Measurements from ENCODE around the gene ACOT8. TPM values are rescaled to one million over a fixed set of nuclear protein-coding genes. Genes with fewer than 3 reads are reported as not detected.

ACOT8 gene
- total RNA-seq, 1 experiment from 2014 or later: 19.5 TPM

GRCh38 chr20:45796337-45797065, 60.7 kb downstream of the ACOT8 start:
- H3K36me3 Mint-ChIP-seq (ENCODE audit: insufficient read depth, unreplicated experiment): peaks cover 57% of the 10 kb centered on the region
- no peak overlapping the region for H3K4me3 Mint-ChIP-seq (ENCODE audit: unreplicated experiment)
- DNase-seq (ENCODE audit: unreplicated experiment): no peak
- intact Hi-C loops (cut with micrococcal nuclease): loop anchor here (10.0 kb wide), 1 partner anchor 138 kb away; the partner anchor contains the start of gene PCIF1
- BruUV-seq (replicated peaks): no TSS peak
- CTCF ChIA-PET: interaction anchor here (0.6 to 2.0 kb wide), 5 partner anchors 10 to 167 kb away, joined by 3 to 10 read pairs (median 4); partner anchors contain the start of gene WFDC10A
- POLR2A ChIA-PET: interaction anchor here (0.5 to 1.9 kb wide), 6 partner anchors 9 to 783 kb away, joined by 3 to 6 read pairs (median 4); partner anchors contain the start of gene ZSWIM1
- H3K27me3 Mint-ChIP-seq (ENCODE audit: insufficient read depth, unreplicated experiment): no peaks in the 10 kb centered on the region
- no peak overlapping the region for H3K27ac Mint-ChIP-seq (ENCODE audit: low read depth, unreplicated experiment)
- TF ChIP-seq CTCF (IDR thresholded peaks at IDR 0.05; ENCODE audit: unreplicated experiment): no peak
- no peaks in the 10 kb centered on the region for H3K9me3 Mint-ChIP-seq (ENCODE audit: unreplicated experiment)
- H3K4me1 Mint-ChIP-seq (ENCODE audit: insufficient read depth, unreplicated experiment): peaks cover 14% of the 10 kb centered on the region

- POLR2A ChIA-PET: interaction anchor here (0.6 to 5.9 kb wide), 21 partner anchors 8 to 800 kb away, joined by 3 to 91 read pairs (median 4); partner anchors contain the start of genes CTSA, NEURL2, PCIF1 and SYS1
- CTCF ChIA-PET: interaction anchor here (1.1 kb wide), 3 partner anchors 8 to 21 kb away, joined by 4 to 5 read pairs (median 4); no protein-coding TSS in a partner anchor
- DNase-seq (ENCODE audit: unreplicated experiment): no peak
- Mint-ChIP-seq H3K9me3 (ENCODE audit: unreplicated experiment) (no peaks in the 10 kb centered on the region), H3K36me3 (ENCODE audit: insufficient read depth, unreplicated experiment) (peaks cover 45% of the 10 kb centered on the region), H3K4me1 (ENCODE audit: insufficient read depth, unreplicated experiment) (peaks cover 10% of the 10 kb centered on the region), H3K4me3 (ENCODE audit: unreplicated experiment) (peak overlapping the region; percentile 88), H3K27ac (ENCODE audit: low read depth, unreplicated experiment) (peak overlapping the region; percentile 99), H3K27me3 (ENCODE audit: insufficient read depth, unreplicated experiment) (no peaks in the 10 kb centered on the region)
- TSS peak; percentile 61 for BruUV-seq (replicated peaks)
- intact Hi-C loops (cut with micrococcal nuclease): loop anchor here (10.0 kb wide), 1 partner anchor 142 kb away; the partner anchor contains the start of gene PCIF1
- TF ChIP-seq CTCF (IDR thresholded peaks at IDR 0.05; ENCODE audit: unreplicated experiment): no peak
Measured at GRCh38 chr20:45792317-45793118, 64.7 kb downstream of the ACOT8 start.

Other genes starting within 250 kb of the ACOT8 start
- not detected in 2 replicates for gene WFDC10A, start 227.7 kb downstream of the ACOT8 start, total RNA-seq (2022)
- not detected in 2 replicates for gene WFDC9, start 226.1 kb downstream of the ACOT8 start, total RNA-seq (2022)
- not detected in 2 replicates for gene WFDC11, start 187.2 kb downstream of the ACOT8 start, total RNA-seq (2022)
- gene WFDC13, start 155.4 kb downstream of the ACOT8 start, total RNA-seq (2022): not detected in 2 replicates
- gene WFDC10B, start 152.4 kb downstream of the ACOT8 start, total RNA-seq (2022): not detected in 2 replicates
- not detected in 2 replicates for gene SPINT4, start 135.0 kb downstream of the ACOT8 start, total RNA-seq (2022)
- gene WFDC3, start 65.5 kb downstream of the ACOT8 start, total RNA-seq (2022): 0.91 TPM in 1 of 2 replicates, not detected in the other
- gene DNTTIP1, start 65.4 kb downstream of the ACOT8 start, total RNA-seq (2022): 41.6 and 51.6 TPM in 2 replicates
- gene UBE2C, start 44.7 kb downstream of the ACOT8 start, total RNA-seq (2022): 98.4 and 107 TPM in 2 replicates
- gene TNNC2, start 30.1 kb downstream of the ACOT8 start, total RNA-seq (2022): 0.79 TPM in 1 of 2 replicates, not detected in the other
- gene SNX21, start 23.6 kb downstream of the ACOT8 start, total RNA-seq (2022): 8.5 and 13.9 TPM in 2 replicates
- 1.4 and 2.4 TPM in 2 replicates for gene ZSWIM3, start 222 bp upstream of the ACOT8 start, total RNA-seq (2022)
- gene ZSWIM1, start 23.8 kb upstream of the ACOT8 start, total RNA-seq (2022): 7.6 and 10.3 TPM in 2 replicates
- 0.72 and 0.74 TPM in 2 replicates for gene SPATA25, start 30.2 kb upstream of the ACOT8 start, total RNA-seq (2022)
- 2.0 and 2.5 TPM in 2 replicates for gene NEURL2, start 33.8 kb upstream of the ACOT8 start, total RNA-seq (2022)
- 25.3 and 39.1 TPM in 2 replicates for gene CTSA, start 33.9 kb upstream of the ACOT8 start, total RNA-seq (2022)
- gene PLTP, start 54.8 kb upstream of the ACOT8 start, total RNA-seq (2022): 0.20 and 0.37 TPM in 2 replicates
- 14.3 and 20.5 TPM in 2 replicates for gene PCIF1, start 77.3 kb upstream of the ACOT8 start, total RNA-seq (2022)
- 24.2 and 26.9 TPM in 2 replicates for gene ZNF335, start 114.8 kb upstream of the ACOT8 start, total RNA-seq (2022)
- 0.12 TPM in 1 of 2 replicates, not detected in the other for gene MMP9, start 151.5 kb upstream of the ACOT8 start, total RNA-seq (2022)
- 0.75 and 0.98 TPM in 2 replicates for gene SLC12A5, start 171.8 kb upstream of the ACOT8 start, total RNA-seq (2022)
- gene NCOA5, start 232.6 kb upstream of the ACOT8 start, total RNA-seq (2022): 26.0 and 31.2 TPM in 2 replicates

All from MCF 10A (cell line).